ENCODE results near the gene DOCK8.
"Not testable (repeated sequence)": the region's sequence is repeated elsewhere in the genome, so short reads cannot be mapped to it uniquely, and the experiment has no call there.

Gene DOCK8

GRCh38 chr9:370086-370485 lies 155.4 kb downstream of the DOCK8 start:
- DNase-seq = no peak

GRCh38 chr9:371349-371748 lies 156.7 kb downstream of the DOCK8 start:
- no peak for DNase-seq

GRCh38 chr9:372128-372527 lies 157.5 kb downstream of the DOCK8 start:
- no peak for DNase-seq

GRCh38 chr9:373759-374206 lies 159.1 kb downstream of the DOCK8 start:
- DNase-seq = no peak

GRCh38 chr9:374736-375135 lies 160.1 kb downstream of the DOCK8 start:
- DNase-seq = no peak

GRCh38 chr9:376115-376514 lies 161.4 kb downstream of the DOCK8 start:
- DNase-seq = no peak

GRCh38 chr9:378263-378662 lies 163.6 kb downstream of the DOCK8 start:
- DNase-seq = no peak

GRCh38 chr9:382383-382782 lies 167.7 kb downstream of the DOCK8 start:
- no peak for DNase-seq

- DNase-seq = peak; percentile 35
Measured at GRCh38 chr9:385818-386398, 171.2 kb downstream of the DOCK8 start.

- no peak for DNase-seq
Measured at GRCh38 chr9:389159-389558, 174.5 kb downstream of the DOCK8 start.

- no peak for DNase-seq
Measured at GRCh38 chr9:389758-390157, 175.1 kb downstream of the DOCK8 start.

GRCh38 chr9:392077-392804 lies 177.6 kb downstream of the DOCK8 start:
- DNase-seq = no peak

GRCh38 chr9:394347-395052 lies 179.8 kb downstream of the DOCK8 start:
- DNase-seq = no peak

- DNase-seq = no peak
Measured at GRCh38 chr9:396396-396795, 181.7 kb downstream of the DOCK8 start.

- no peak for DNase-seq
Measured at GRCh38 chr9:398085-398484, 183.4 kb downstream of the DOCK8 start.

GRCh38 chr9:401223-401622 lies 186.6 kb downstream of the DOCK8 start:
- no peak for DNase-seq

- no peak for DNase-seq
Measured at GRCh38 chr9:404234-404633, 189.6 kb downstream of the DOCK8 start.

GRCh38 chr9:405341-405740 lies 190.7 kb downstream of the DOCK8 start:
- DNase-seq = no peak

GRCh38 chr9:406886-407654 lies 192.4 kb downstream of the DOCK8 start:
- DNase-seq = no peak

- DNase-seq = not testable (repeated sequence)
Measured at GRCh38 chr9:409655-410054, 195.0 kb downstream of the DOCK8 start.

- DNase-seq = no peak
Measured at GRCh38 chr9:414595-414994, 199.9 kb downstream of the DOCK8 start.

GRCh38 chr9:419571-420171 lies 205.0 kb downstream of the DOCK8 start:
- DNase-seq = peak; percentile 12

GRCh38 chr9:421896-422295 lies 207.2 kb downstream of the DOCK8 start:
- no peak for DNase-seq

Data from fibroblast of skin of abdomen (primary cell).